ENCODE data around the gene COL18A1. TPM values are rescaled to one million over a fixed set of nuclear protein-coding genes. Genes with fewer than 3 reads are reported as not detected.

Gene COL18A1
- total RNA-seq, 1 experiment from 2014 or later, result 3.3 TPM

DNA sequence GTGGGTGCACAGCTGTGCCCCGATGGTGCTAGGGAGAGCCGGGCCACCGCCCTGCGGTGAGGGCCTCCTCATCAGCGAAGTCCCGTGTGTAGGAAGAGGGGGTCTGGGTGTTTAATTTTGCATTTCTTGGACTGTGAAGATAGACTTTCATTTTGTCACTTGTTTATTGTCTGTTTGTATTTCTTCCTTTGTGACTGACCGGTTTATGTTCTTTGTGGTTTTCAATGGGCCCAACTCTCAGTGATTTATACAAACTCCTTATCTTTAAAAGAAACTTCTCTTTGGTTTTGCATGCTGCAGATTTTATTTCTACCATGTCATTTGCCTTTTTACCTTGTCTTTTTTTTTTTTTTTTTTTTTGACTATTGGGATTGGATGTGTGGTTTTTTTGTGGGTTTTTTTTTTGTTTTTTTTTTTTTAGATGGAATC lies 65.1 kb downstream of the COL18A1 start:
- CTCF ChIA-PET, result no interaction called here
- no peaks in the 10 kb centered on the region for H3K27me3 ChIP-seq (replicated peaks; ENCODE audit: insufficient read depth, low read depth, low read length, poor library complexity)
- intact Hi-C loops (cut with micrococcal nuclease; ENCODE audit: unreplicated experiment), result no loop called here
- no peak overlapping the region for H3K4me3 ChIP-seq (ENCODE audit: low read depth, low read length, poor library complexity, severe bottlenecking)
- H3K27ac ChIP-seq (ENCODE audit: low read depth, low read length, poor library complexity, severe bottlenecking), result no peak overlapping the region
- TF ChIP-seq, protein P1, sequence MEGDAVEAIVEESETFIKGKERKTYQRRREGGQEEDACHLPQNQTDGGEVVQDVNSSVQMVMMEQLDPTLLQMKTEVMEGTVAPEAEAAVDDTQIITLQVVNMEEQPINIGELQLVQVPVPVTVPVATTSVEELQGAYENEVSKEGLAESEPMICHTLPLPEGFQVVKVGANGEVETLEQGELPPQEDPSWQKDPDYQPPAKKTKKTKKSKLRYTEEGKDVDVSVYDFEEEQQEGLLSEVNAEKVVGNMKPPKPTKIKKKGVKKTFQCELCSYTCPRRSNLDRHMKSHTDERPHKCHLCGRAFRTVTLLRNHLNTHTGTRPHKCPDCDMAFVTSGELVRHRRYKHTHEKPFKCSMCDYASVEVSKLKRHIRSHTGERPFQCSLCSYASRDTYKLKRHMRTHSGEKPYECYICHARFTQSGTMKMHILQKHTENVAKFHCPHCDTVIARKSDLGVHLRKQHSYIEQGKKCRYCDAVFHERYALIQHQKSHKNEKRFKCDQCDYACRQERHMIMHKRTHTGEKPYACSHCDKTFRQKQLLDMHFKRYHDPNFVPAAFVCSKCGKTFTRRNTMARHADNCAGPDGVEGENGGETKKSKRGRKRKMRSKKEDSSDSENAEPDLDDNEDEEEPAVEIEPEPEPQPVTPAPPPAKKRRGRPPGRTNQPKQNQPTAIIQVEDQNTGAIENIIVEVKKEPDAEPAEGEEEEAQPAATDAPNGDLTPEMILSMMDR (conservative IDR thresholded peaks at IDR 0.05; ENCODE audit: low read depth, low read length), result no peak
- TF ChIP-seq EZH2 (IDR thresholded peaks at IDR 0.05; ENCODE audit: borderline replicate concordance, low read depth, low read length, poor library complexity, severe bottlenecking), result no peak
- BruUV-seq (replicated peaks), result no TSS peak
- no peaks in the 10 kb centered on the region for H3K9me3 ChIP-seq (ENCODE audit: low read depth, low read length, poor library complexity, severe bottlenecking)
- DNase-seq (ENCODE audit: low spot score), result no peak
- H3K4me1 ChIP-seq (ENCODE audit: insufficient read depth, low read length, poor library complexity, severe bottlenecking), result peaks cover 13% of the 10 kb centered on the region
- POLR2A ChIA-PET (ENCODE audit: low non-redundant PET), result no interaction called here
- no peaks in the 10 kb centered on the region for H3K36me3 ChIP-seq (ENCODE audit: insufficient read depth, low read length, poor library complexity, severe bottlenecking)

DNA sequence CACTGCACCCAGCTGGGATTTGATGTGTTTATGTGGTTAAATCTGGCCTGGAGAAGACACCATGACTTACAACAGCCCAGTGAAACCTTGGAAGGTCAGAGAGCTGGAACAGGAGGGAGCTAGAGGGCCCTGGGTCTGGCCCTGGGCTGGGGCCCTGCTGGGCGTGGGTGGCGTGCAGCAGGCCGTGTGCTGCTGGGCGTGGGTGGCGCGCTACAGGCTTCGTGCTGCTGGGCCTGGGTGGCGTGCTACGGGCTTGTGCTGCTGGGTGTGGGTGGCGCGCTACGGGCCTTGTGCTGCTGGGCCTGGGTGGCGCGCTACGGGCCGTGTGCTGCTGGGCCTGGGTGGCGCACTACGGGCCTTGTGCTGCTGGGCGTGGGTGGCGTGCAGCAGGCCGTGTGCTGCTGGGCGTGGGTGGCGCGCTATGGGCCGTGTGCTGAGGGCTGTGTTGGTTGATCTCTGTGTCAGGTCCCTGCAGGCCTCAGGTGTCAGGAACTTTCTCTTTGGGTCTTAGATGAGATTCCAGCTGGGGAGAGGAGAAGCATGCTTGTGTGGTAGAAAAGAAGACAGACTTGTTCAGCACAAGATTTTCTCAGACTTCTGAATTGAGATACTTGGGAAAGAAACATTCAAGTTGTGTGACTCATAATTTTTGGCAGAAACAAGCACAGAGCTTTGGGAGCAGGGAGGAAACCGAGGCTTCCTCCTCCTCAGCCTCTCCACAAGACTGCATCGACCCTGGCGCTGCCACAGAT lies 66.0 kb downstream of the COL18A1 start:
- Histone ChIP-seq H3K27ac (ENCODE audit: low read depth, low read length, poor library complexity, severe bottlenecking) (peak overlapping the region; percentile 57), H3K4me1 (ENCODE audit: insufficient read depth, low read length, poor library complexity, severe bottlenecking) (peaks cover 13% of the 10 kb centered on the region), H3K27me3 (replicated peaks; ENCODE audit: insufficient read depth, low read depth, low read length, poor library complexity) (no peaks in the 10 kb centered on the region), H3K36me3 (ENCODE audit: insufficient read depth, low read length, poor library complexity, severe bottlenecking) (no peaks in the 10 kb centered on the region), H3K4me3 (ENCODE audit: low read depth, low read length, poor library complexity, severe bottlenecking) (no peak overlapping the region), H3K9me3 (ENCODE audit: low read depth, low read length, poor library complexity, severe bottlenecking) (no peaks in the 10 kb centered on the region)
- BruUV-seq (replicated peaks), result no TSS peak
- TF ChIP-seq EZH2 (IDR thresholded peaks at IDR 0.05; ENCODE audit: borderline replicate concordance, low read depth, low read length, poor library complexity, severe bottlenecking), result no peak
- TF ChIP-seq, protein P1 (conservative IDR thresholded peaks at IDR 0.05; ENCODE audit: low read depth, low read length), result no peak
- intact Hi-C loops (cut with micrococcal nuclease; ENCODE audit: unreplicated experiment), result no loop called here
- peak; percentile 61 for DNase-seq (ENCODE audit: low spot score)
- POLR2A ChIA-PET (ENCODE audit: low non-redundant PET), result no interaction called here
- CTCF ChIA-PET, result no interaction called here

DNA sequence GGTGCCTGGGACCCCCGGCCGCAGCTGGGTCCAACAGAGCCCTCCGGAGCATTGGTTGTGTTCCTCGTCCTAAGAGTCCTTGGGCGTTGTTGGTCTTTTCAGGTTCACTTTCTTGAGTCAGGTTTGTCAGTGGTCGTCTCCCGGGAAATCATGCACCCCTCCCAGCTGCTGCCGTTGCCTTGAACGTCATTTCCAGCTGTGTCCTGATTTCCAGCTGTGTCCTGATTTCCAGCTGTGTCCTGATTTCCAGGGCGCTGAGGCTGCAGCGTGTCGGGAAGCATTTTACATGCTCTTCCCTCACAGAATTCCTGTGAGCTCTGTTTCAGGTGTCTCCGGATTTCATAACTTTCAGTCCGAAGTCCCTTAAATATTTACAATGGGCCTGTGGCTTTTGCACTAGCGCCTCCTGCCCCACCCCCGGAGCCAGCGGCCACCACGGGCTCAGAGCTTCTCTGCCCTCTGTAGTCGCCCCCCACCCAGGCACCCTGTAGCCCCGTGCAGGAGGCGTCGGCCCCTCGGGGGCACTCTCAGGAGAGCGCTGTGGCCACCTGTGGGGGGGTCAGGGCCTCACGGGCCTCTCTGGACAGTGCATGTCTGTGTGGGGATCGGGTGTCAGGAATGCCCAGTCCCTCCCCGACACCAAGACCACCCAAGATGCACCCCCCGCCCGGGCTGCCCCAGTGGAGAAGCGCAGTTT lies 66.7 kb downstream of the COL18A1 start:
- no TSS peak for BruUV-seq (replicated peaks)
- intact Hi-C loops (cut with micrococcal nuclease; ENCODE audit: unreplicated experiment), result no loop called here

More for the DNA sequence above, 66.7 kb downstream of the COL18A1 start:
- Histone ChIP-seq H3K27ac (ENCODE audit: low read depth, low read length, poor library complexity, severe bottlenecking) (peak overlapping the region; percentile 57), H3K9me3 (ENCODE audit: low read depth, low read length, poor library complexity, severe bottlenecking) (no peaks in the 10 kb centered on the region), H3K36me3 (ENCODE audit: insufficient read depth, low read length, poor library complexity, severe bottlenecking) (no peaks in the 10 kb centered on the region), H3K4me3 (ENCODE audit: low read depth, low read length, poor library complexity, severe bottlenecking) (no peak overlapping the region), H3K4me1 (ENCODE audit: insufficient read depth, low read length, poor library complexity, severe bottlenecking) (peaks cover 13% of the 10 kb centered on the region), H3K27me3 (replicated peaks; ENCODE audit: insufficient read depth, low read depth, low read length, poor library complexity) (no peaks in the 10 kb centered on the region)
- ChIA-PET CTCF (no interaction called here), POLR2A (ENCODE audit: low non-redundant PET) (no interaction called here)
- peak; percentile 62 for DNase-seq (ENCODE audit: low spot score)
- TF ChIP-seq, protein P1 (conservative IDR thresholded peaks at IDR 0.05; ENCODE audit: low read depth, low read length), result no peak
- no peak for TF ChIP-seq EZH2 (IDR thresholded peaks at IDR 0.05; ENCODE audit: borderline replicate concordance, low read depth, low read length, poor library complexity, severe bottlenecking)
